CD4-positive, alpha-beta T cell treated with Interleukin-10 for 1 hour (primary cell): ENCODE results near the gene PHF14.
A peak's percentile ranks its signal among the peaks of the same experiment; 100 is the strongest.
"Not testable (repeated sequence)": the region's sequence is repeated elsewhere in the genome, so short reads cannot be mapped to it uniquely, and the experiment has no call there.

Experiments
- DNase-seq: peaks from one replicate; pipeline ENCODE4 v3.0.0-alpha.2; 2020

The PHF14 gene, protein sequence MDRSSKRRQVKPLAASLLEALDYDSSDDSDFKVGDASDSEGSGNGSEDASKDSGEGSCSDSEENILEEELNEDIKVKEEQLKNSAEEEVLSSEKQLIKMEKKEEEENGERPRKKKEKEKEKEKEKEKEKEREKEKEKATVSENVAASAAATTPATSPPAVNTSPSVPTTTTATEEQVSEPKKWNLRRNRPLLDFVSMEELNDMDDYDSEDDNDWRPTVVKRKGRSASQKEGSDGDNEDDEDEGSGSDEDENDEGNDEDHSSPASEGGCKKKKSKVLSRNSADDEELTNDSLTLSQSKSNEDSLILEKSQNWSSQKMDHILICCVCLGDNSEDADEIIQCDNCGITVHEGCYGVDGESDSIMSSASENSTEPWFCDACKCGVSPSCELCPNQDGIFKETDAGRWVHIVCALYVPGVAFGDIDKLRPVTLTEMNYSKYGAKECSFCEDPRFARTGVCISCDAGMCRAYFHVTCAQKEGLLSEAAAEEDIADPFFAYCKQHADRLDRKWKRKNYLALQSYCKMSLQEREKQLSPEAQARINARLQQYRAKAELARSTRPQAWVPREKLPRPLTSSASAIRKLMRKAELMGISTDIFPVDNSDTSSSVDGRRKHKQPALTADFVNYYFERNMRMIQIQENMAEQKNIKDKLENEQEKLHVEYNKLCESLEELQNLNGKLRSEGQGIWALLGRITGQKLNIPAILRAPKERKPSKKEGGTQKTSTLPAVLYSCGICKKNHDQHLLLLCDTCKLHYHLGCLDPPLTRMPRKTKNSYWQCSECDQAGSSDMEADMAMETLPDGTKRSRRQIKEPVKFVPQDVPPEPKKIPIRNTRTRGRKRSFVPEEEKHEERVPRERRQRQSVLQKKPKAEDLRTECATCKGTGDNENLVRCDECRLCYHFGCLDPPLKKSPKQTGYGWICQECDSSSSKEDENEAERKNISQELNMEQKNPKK

DNA sequence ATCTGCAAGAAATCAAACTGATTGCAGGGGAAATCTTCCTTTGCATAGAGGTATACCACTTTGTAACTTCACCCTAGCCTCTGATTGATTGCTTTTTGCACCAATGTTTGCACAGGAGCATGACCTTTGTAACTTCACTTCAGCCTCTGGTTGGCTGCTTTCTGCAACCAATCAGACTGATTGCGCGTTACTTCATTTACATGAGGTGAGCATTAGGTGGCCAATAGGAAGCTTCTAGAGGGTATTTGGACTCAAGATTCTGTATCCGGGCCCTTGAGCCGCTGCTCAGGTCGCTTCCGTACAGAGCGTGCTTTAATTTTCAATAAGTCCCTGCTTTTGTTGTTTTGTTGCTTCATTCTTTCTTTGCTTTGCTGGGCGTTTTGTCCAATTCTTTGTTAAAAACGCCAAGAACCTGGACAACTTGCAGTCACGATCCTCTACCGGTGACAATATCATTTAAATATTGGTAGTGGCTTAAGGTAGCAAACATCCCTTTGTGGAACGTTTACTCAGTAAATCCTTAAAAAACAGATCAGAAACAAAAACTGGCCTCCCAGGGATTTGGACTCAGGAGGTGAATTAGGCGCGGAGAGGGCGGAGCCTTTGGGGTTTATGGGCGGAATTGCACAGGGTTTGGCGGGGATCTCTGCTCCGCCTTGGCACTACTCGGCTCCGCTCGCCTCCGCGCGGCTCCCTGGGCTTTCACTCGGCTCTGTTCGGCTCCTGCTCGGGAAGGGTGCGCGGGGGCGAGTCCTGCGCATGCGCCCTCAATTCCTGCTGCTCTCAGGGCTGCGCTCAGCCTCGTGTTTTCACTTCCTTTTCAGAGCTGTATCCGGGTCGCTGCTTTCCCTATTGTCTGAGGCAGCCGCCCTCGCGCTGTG is at the start of gene PHF14:
TSS of gene PHF14 (plus strand) at position 812 of the 881 bp plus-strand sequence. CDS start 452 bp downstream, outside the sequence.
- peak; percentile 96 for DNase-seq

DNA sequence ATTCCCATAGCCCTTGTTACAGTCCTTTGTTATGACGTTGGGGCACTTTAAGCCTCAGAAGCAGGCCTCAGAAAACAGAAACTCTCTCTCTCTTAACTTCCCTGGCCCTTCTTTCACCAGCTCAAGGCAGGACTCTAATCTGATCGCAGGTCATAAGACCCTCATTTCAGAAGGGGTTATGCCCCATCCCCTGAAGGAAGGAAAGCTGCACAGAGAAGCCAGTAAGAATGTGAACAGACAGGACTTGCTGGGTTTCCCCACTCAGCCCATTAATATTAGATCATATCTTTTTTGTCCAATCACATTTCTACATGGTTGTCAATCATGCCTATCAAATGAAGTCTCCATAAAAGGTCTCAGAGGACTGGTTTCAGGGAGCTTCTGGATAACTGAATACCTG is 49.3 kb upstream of the PHF14 start:
- DNase-seq, result no peak

DNA sequence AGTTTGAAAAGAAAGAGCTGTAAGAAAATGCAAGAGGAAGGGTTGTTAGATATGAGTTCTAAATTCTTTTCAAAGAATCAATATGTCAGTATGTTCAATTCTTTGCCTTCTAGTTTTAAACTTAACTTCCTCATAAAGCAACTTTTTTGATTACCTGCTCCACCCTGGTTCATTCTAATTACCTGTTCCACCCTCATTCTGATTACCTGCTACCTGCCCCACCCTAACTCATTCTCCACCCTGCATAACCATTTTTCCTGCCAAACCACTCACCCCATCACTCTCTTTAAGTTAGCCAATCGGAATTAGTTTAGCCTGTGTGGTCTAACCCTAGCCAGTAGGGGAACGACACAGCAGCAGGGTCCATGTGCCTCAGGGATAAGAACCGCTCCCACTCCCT is 45.5 kb upstream of the PHF14 start:
- not testable (repeated sequence) for DNase-seq

DNA sequence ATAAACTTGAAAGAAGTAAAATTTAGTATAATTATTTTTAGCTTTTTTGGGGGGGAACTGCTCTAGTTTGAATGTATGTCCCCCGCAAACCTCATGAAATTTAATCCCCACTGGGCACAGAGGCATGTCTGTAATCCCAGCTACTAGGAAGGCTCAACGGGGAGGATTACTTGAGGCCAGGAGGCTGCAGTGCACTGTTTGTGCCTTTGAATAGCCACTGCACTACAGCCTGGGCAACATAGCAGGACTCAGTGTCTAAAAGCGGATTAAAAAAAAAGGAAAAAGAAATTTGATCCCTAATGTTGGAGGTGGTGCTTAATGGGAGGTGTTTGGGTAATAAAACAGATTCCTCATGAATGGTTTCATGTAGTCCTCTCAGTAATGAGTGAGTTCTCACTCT is 43.1 kb upstream of the PHF14 start:
- no peak for DNase-seq

DNA sequence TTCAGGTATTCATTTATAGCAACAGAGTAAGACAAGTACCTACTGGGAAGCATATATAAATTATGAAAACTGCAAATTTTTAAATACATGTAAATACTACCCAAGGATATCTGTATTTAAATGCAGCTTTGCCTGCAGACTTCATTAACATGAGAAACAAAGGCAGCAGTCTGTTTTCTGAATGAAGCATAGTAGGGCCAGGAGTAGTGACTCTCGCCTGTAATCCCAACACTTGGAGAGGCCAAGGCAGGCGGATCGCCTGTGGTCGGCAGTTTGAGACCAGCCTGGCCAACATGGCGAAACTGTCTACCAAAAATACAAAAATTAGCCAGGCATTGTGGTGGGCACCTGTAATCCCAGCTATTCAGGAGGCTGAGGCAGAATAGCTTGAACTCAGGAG is 42.5 kb upstream of the PHF14 start:
- DNase-seq, result no peak

DNA sequence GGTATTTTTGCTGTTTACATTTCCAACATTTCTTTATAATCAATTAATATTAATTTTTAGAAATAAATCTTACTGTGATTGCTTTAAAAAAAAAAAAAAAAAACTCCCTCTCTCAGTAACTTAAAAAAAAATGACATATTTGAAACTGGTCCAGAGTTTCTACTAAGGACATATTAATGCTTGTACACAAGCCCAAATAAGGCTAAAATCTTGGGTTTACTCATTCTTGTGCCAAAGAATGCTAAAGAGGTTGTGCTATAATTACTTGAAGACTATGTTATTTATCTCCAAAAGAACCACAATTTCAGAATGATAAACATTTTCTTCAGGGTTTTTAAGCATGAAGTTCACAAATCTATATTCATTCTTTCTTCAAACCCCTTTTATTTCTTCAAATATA is 39.4 kb upstream of the PHF14 start:
- DNase-seq, result no peak

DNA sequence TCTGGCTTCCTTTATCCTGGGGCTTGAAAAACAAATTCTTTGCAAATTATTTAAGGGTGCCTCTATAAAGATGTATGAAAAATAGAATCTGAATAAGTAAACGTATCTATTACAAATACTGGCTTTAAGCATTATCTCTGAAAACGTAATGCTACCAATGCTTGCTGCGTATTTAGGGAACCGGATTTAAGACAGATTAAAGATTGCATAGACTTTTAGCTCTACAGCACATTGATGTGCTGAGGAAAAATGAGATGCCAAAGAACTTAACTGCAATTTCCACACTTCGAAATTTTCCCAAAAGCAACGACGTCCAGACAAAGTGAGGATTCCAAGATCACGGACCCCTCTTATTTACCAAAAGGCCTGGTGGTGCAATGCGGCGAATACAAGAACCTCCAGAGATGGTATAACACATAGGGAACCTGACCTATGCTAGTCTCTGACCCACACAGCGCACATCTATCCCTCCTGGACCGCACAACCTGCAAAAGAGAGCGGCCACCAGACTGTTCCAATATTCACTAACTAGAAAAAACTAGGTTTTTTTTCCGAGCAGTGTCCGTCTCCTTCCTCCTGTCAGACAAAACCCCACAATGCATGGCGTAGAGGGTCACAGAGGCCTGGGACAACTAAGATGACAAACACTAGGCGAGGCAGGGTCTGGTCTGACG is 34.3 kb upstream of the PHF14 start:
- peak; percentile 2 for DNase-seq

DNA sequence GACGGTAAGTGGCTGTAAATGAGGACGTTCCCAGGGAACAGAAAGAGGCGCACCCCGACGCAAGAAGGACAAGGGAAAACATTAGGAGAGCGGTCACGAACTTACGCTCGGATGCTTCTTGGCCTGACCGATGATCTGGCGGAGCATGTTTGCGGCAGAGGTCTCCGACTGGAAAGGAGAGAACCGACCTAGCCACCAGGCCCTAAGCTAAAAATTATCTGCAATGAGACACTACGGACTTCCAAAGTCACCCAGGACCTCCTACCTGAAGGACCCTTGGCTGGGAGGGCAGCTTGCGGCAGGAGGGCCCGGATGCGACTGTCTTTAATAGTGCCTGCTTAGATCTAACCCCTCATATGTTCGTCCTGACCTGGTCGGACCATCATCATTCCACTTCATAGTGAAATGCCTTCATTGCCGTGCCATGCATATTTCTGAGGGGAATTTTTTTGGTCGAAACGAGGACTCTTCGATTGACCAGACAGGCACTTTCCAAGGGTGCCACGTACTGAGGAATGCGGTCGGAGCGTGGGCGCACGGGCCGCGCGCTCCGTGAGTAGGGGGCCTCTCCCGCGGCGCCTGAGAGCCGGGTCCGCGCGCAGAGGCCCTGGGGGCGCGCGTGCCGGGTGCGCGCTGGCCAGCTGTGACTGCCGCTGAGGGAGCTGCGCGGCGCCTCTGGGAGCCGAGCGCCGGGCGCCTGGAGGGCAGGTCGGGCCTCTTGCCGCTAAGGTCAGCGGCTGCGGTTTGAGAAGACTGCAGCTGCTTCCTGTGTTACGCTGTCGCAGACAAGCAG is 33.6 kb upstream of the PHF14 start:
- peak; percentile 90 for DNase-seq

DNA sequence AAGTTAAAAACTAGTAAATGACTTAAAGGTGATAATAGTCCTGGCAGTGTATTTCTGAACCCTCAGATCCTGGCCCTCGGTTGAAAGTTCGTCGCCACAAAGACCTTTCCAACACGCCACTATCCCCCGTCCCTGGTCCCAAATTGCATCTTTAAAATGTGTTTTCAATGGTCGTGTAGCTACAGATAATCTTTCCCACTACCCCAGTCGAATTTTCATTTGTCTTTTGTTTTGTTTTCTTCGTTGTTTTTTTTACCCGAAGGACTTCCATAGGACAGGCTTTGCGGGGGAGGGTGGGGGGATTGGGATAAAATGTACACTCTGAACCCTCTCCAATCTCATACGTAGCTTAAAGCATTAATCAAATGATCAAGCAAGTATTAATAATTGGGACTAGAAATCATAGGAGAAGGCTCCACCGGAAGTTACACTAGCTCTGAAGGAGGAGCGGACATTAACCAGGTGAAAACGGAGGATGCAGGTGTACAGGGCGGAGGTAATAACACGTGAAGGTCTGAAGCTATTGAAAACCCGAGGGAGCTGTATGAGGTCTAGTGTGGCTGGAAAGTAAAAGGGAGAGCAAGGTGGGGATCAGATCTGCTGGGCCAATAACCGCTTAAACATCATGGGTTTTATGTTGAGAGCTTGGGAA is 32.8 kb upstream of the PHF14 start:
- DNase-seq, result peak; percentile 39

DNA sequence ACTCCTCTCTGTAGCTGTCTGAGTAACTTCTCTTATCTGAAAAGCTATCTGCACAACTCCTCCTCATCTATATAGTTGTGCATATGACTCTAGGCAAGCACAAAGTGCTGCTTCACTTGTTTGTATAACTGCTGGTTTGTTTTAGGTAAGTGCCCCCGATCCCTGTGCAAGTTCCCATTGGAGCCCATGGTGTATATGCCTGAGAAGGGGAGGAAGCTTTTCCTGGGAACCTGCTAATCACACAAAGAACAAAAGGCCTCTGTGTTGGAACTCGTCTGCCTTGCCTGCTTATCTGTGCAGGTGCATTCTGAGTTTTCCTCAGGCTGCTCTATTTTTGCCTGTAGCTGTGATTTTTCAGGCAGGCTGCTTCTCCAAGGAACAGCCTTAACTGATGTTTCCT is 23.2 kb upstream of the PHF14 start:
- DNase-seq, result no peak

DNA sequence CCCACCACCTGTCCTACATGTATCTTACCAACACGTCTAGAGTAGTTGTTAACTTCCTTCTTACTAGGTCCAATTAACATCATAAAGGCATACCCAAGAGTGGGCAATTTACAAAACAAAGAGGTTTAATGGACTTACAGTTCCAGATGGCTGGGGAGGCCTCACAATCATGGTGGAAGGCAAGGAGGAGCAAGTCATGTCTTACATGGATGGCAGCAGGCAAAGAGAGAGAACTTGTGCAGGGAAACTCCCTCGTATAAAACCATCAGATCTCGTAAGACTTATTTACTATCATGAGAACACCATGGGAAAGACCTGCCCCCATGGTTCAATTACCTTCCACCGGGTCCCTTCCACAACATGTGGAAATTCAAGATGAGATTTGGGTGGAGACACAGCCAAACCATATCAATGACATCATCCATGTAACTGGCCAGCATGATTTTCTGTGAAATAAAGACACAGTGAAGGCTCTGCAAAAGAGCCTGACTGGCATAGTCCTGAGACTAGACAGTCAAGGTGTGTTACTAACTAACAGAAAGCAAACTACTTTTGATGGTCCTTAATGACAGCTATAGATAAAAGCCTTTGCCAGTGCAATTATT is 22.6 kb upstream of the PHF14 start:
- not testable (repeated sequence) for DNase-seq

DNA sequence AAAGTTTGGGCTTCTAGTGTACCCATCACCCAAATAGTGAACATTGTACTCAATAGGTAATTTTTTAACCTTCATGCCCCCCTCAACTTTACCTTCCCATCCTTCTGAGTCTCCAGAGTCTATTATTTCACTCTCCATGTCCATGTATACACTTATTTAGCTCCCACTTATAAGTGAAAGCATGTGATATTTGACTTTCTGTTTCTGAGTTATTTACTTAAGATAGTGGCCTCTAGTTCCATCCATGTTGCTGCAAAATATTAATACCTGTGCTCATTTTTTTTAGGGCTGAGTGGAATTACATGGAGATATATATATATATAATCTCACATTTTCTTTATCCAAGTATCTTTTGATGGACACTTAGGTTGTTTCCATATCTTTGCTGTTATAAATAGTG is 21.1 kb upstream of the PHF14 start:
- DNase-seq, result no peak

DNA sequence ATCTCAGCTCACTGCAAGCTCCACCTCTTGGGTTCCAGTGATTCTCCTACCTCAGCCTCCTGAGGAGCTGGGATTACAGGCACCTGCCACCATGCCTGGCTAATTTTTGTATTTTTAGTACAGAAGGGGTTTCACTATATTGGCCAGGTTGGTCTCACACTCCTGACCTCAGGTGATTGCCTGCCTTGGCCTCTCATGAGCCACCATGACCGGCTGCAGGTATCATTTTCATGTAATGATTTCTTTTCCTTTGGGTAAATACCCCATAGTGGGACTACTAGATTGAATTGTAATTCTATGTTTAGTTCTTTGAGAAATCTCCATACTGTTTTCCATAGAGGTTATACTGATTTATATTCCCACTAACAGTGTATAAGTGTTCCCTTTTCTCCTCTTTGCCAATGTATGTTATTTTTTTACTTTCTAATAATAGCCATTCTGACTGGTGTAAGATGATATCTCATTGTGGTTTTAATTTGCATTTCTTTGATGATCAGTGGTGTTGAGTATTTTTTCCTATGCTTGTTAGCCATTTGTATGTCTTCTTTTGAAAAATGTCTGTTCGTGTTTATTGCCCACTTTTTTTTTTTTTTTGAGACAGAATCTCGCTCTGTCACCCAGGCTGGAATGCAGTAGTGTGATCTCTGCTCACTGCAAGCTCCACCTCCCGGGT is 20.5 kb upstream of the PHF14 start:
- not testable (repeated sequence) for DNase-seq

DNA sequence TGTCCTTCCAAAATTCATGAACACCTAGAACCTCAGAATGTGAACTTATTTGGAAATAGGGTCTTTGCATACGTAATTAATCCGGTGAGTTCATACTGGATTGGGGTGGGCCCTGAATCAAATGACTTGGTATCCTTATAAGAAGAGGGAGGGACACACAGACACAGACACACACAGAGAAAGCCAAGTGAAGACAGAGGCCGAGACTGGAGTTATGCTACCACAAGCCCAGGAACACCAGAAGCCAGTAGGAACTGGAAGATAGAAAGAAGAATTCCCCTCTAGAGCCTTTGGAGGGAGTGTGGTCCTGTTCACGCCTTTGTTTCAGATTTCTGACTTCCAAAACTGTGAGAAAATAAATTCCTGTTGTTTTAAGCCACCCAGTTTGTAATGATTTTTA is 17.1 kb upstream of the PHF14 start:
- no peak for DNase-seq

DNA sequence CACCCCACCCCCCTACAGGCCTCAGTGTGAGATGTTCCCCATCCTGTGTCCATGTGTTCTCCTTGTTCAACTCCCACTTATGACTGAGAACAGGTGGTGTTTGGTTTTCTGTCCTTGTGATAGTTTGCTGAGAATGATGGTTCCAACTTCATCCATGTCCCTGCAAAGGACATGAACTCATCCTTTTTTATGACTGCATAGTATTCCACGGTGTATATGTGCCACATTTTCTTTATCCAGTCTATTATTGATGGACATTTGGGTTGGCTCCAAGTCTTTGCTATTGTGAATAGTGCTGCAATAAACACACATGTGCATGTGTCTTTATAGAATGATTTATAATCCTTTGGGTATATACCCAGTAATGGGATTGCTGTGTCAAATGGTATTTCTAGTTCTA is 13.4 kb upstream of the PHF14 start:
- DNase-seq, result not testable (repeated sequence)

DNA sequence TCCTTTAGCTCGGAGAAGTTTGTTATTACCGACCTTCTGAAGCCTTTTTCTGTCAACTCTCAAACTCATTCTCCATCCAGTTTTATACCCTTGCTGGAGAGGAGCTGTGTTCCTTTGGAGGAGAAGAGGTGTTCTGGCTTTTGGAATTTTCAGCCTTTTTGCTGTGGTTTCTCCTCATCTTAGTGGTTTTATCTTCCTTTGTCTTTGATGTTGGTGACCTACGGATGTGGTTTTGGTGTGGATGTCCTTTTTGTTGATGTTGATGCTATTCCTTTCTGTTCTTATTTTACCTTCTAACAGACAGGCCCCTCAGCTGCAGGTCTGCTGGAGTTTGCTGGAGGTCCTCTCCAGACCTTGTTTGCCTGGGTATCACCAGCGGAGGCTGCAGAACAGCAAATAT is 8.7 kb upstream of the PHF14 start:
- DNase-seq, result peak; percentile 2

DNA sequence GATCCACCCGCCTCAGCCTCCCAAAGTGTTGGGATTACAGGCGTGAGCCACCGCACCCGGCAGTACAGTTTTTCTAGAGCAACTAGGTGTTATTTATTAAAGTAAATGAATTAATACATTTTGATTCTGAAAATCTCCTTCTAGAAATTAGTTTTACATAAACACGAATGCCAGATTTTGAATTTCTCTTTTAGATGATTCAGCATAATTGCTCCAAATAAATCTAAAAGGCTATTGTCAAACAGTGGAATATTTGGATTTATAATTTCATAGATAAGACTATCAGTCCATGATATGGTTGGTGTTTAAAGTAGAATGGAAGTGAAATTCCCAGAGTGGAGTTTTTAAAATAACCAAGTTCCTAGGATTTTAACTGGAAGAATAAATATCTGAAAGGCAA is 1.5 kb upstream of the PHF14 start:
- no peak for DNase-seq

DNA sequence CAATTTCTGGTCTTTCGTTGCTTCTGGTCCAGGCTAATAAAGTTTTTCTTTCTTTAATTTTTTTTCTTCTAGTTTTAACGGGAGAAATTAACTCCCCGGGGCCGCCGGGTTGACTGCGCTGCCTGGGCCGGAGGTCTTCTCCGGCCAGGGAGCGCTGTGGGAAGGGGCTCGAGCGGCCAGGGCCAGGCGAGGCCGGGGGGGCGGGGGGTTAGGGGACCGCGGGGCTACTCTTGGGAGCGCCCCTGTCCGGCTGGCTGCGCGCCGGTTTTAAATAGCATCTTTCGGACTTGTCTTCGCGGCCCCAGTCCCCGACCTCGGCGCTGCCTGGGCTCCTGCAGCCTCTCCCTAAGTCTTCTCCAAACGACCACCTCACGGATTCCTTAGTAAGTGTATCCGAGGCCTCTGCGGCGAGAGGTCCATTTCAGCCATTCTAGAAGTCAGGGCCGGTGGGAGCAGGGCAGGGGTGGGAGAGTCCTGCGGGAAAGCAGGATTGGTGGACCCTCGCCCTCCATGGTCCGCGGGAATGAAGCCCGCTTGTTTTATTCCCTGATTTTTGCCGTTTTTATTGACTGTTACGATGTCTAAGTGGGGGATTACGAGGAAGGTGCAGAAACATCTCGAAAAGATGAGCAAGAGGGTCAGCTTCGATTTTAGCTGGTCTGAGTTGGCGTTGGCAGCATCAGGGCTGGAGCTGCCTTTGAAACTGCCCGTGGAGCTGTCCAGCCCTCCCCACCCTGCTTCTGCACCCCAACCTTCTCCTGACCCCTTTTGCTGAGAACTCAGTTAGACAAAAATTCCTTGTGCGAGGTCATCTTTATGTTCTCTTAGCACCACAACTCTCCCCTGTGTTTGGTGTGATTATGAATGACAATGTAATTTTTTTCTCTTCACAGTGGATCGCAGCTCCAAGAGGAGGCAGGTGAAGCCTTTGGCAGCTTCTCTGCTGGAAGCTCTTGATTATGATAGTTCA is 555 bp downstream of the PHF14 start:
- DNase-seq, result peak; percentile 15

DNA sequence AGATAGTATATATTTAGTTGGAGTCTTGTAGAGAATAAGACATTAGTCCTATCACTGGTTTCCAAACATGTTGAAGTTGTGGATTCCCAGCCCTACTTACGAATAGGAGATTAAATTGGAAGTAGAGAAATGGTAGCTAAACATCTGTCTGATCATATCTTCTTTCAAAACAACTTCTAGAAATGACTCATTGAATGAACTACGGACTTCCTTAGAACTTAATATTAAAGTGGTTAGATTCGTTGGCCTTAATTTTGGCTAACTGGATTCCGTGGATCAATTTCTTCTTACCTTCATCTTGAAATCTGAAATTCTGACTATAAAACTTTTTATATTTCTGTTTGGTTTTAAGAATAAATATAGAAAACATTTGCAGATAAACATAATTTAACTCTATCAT is 3.4 kb downstream of the PHF14 start:
- DNase-seq, result no peak
